ENCODE results near the gene LUC7L.
"Not testable (repeated sequence)": the region's sequence is repeated elsewhere in the genome, so short reads cannot be mapped to it uniquely, and the experiment has no call there.

Gene LUC7L

GRCh38 chr16:228151-228851 is 948 bp downstream of the LUC7L start:
- no peak for DNase-seq

- DNase-seq: no peak
These were observed 9.2 kb downstream of the LUC7L start for GRCh38 chr16:220021-220420.

- no peak for DNase-seq
These were observed 16.2 kb downstream of the LUC7L start for GRCh38 chr16:212999-213398.

GRCh38 chr16:211631-212180 is 17.5 kb downstream of the LUC7L start:
- DNase-seq: not testable (repeated sequence)

GRCh38 chr16:209359-209758 is 19.9 kb downstream of the LUC7L start:
- DNase-seq: not testable (repeated sequence)

- not testable (repeated sequence) for DNase-seq
These were observed 25.2 kb downstream of the LUC7L start for GRCh38 chr16:204046-204445.

GRCh38 chr16:203246-203645 is 26.0 kb downstream of the LUC7L start:
- no peak for DNase-seq

- no peak for DNase-seq
These were observed 28.9 kb downstream of the LUC7L start for GRCh38 chr16:200388-200787.

- no peak for DNase-seq
These were observed 34.7 kb downstream of the LUC7L start for GRCh38 chr16:194516-194915.

GRCh38 chr16:193441-193840 is 35.8 kb downstream of the LUC7L start:
- DNase-seq: no peak

- no peak for DNase-seq
These were observed 36.6 kb downstream of the LUC7L start for GRCh38 chr16:192686-193085.

GRCh38 chr16:191831-192230 is 37.4 kb downstream of the LUC7L start:
- DNase-seq: no peak

- DNase-seq: no peak
These were observed 39.6 kb downstream of the LUC7L start for GRCh38 chr16:189604-190186.

GRCh38 chr16:188674-189073 is 40.6 kb downstream of the LUC7L start:
- DNase-seq: no peak

- no peak for DNase-seq
These were observed 41.9 kb downstream of the LUC7L start for GRCh38 chr16:187330-187729.

GRCh38 chr16:185691-186090 is 43.6 kb downstream of the LUC7L start:
- DNase-seq: no peak

- DNase-seq: no peak
These were observed 44.0 kb downstream of the LUC7L start for GRCh38 chr16:185213-185612.

- DNase-seq: no peak
These were observed 46.2 kb downstream of the LUC7L start for GRCh38 chr16:183005-183404.

- DNase-seq: no peak
These were observed 47.7 kb downstream of the LUC7L start for GRCh38 chr16:181565-182021.

- peak; percentile 85 for DNase-seq
These were observed 48.3 kb downstream of the LUC7L start for GRCh38 chr16:180681-181564.

- DNase-seq: peak; percentile 48
These were observed 49.1 kb downstream of the LUC7L start, which contains the start of gene HBQ1 for GRCh38 chr16:180101-180675. TSS of gene HBQ1 (plus strand) at chr16:180459. CDS start at chr16:180487, 28 bp downstream.

GRCh38 chr16:179211-180092 is 49.8 kb downstream of the LUC7L start:
- DNase-seq: no peak
